K562 (cell line): ENCODE results near the gene GULP1. TPM values are rescaled to one million over a fixed set of nuclear protein-coding genes. Genes with fewer than 3 reads are reported as not detected.

Experiments
- ATAC-seq: fragments of 200-7000 bp; cut with Tn5 transposase; 3 replicates; pipeline ENCODE4 v1.9.1; 2020; ENCODE audit warnings: moderate library complexity
- BruUV-seq: library from RNA; stranded (reverse); fragments of 400-500 nt; replicated peaks from 2 replicates; lab custom pipeline; 2021; lab: Mats Ljungman, UMichigan
- CTCF ChIA-PET: fragments of 300-600 bp; formaldehyde crosslinking; extraction: SDS; loops from one replicate; lab custom pipeline; 2021; ENCODE audit warnings: low intra/inter-chr PET ratio; lab: Yijun Ruan, JAX
- POLR2A ChIA-PET: fragments of 300-600, 350-650 bp; sonication (Branson Sonifier 250); formaldehyde crosslinking; extraction: SDS; loops from one replicate; lab custom pipeline; 2021; ENCODE audit warnings: antibody characterized with exemption, inconsistent platforms; lab: Yijun Ruan, JAX
- DNase-seq, 4 experiments: peaks; one replicate each; pipeline versions ENCODE4 v3.0.0 to v3.0.0-alpha.2; 2011 to 2018; ENCODE audit warnings: low spot score in 3 of 4, mixed read lengths in 3 of 4; ENCODE audit errors: extremely low read depth in 1 of 4
- FAIRE-seq: peaks from 2 replicates; lab custom pipeline; 2011; peaks lifted over from hg19 to GRCh38; lab: Jason Lieb, UNC
- H2AFZ ChIP-seq: 2 replicates; pipeline ENCODE4 v1.6.0; 2011; ENCODE audit warnings: low read depth, low read length, control low read depth, inconsistent platforms
- H3K27ac ChIP-seq: fragments of 200-600 bp; 3 replicates; pipeline ENCODE4 v1.8.0; 2011; ENCODE audit warnings: low read depth, mild to moderate bottlenecking, control low read depth, inconsistent platforms, low read length, moderate library complexity, mixed read lengths; ENCODE audit errors: extremely low read depth
- H3K27me3 ChIP-seq, 2 experiments: fragments of 300-600 bp in 1 of 2; 2 replicates in 1 of 2; 3 replicates in 1 of 2; pipeline versions ENCODE4 v1.6.0 to v1.8.0; 2011; ENCODE audit warnings: inconsistent platforms in 2 of 2, low read length in 2 of 2, mild to moderate bottlenecking in 1 of 2, mixed read lengths in 1 of 2, moderate library complexity in 1 of 2; ENCODE audit not compliant: control insufficient read depth in 2 of 2, insufficient read depth in 2 of 2
- H3K36me3 ChIP-seq: fragments of 300-600 bp; 3 replicates; pipeline ENCODE4 v1.8.0; 2011; ENCODE audit warnings: mild to moderate bottlenecking, low read length, inconsistent platforms; ENCODE audit not compliant: control insufficient read depth, insufficient read depth
- H3K4me1 ChIP-seq, 2 experiments: fragments of 200-600 bp in 1 of 2; replicated peaks in 1 of 2; 2 replicates in 1 of 2; 3 replicates in 1 of 2; pipeline versions ENCODE4 v1.5.1 to v1.8.0; 2011; ENCODE audit warnings: inconsistent platforms in 2 of 2, low read length in 2 of 2, mild to moderate bottlenecking in 1 of 2, mixed read lengths in 1 of 2, moderate library complexity in 1 of 2; ENCODE audit not compliant: control insufficient read depth in 2 of 2, insufficient read depth in 2 of 2
- H3K4me2 ChIP-seq: 2 replicates; pipeline ENCODE4 v1.6.1; 2011; ENCODE audit warnings: low read length, control low read depth, inconsistent platforms, mixed read lengths; ENCODE audit not compliant: insufficient read depth
- H3K4me3 ChIP-seq: fragments of 200-600 bp; sonication (generic), shearing (Covaris generic); 2 replicates; pipeline ENCODE4 v1.5.1; 2016; ENCODE audit warnings: control low read depth, inconsistent platforms
- H3K79me2 ChIP-seq: fragments of 200-600 bp; 3 replicates; pipeline ENCODE4 v1.8.0; 2011; ENCODE audit warnings: low read length, inconsistent platforms; ENCODE audit not compliant: control insufficient read depth, insufficient read depth
- H3K9ac ChIP-seq, 2 experiments: 2 replicates each; pipeline versions ENCODE4 v1.6.0 to v1.6.1; 2011; ENCODE audit warnings: low read depth in 2 of 2, low read length in 2 of 2, control low read depth in 1 of 2, inconsistent platforms in 1 of 2, mild to moderate bottlenecking in 1 of 2, mixed read lengths in 1 of 2; ENCODE audit not compliant: insufficient read depth in 1 of 2
- H3K9me1 ChIP-seq: one replicate; pipeline ENCODE4 v1.6.0; 2011; ENCODE audit warnings: inconsistent platforms, mild to moderate bottlenecking, low read length, moderate library complexity; ENCODE audit not compliant: control insufficient read depth, insufficient read depth
- H3K9me3 ChIP-seq: replicated peaks from 2 replicates; pipeline ENCODE4 v1.5.1; 2011; ENCODE audit warnings: low read depth, low read length, inconsistent platforms; ENCODE audit not compliant: control insufficient read depth, insufficient read depth
- H4K20me1 ChIP-seq: replicated peaks from 2 replicates; pipeline ENCODE4 v1.6.1; 2011; ENCODE audit warnings: low read length, inconsistent platforms, mixed read lengths; ENCODE audit not compliant: control insufficient read depth, insufficient read depth
- ZNF146 ChIP-seq: IDR thresholded peaks from one replicate; pipeline ENCODE4 v1.6.1; 2018; ENCODE audit warnings: missing compliant biosample characterization; ENCODE audit not compliant: unreplicated experiment
- ZNF384 ChIP-seq: IDR thresholded peaks from 2 replicates; pipeline ENCODE4 v1.6.1; 2012; ENCODE audit warnings: low read depth, low read length, improper control_type of control experiment
- ZNF76 ChIP-seq: fragments of 250-450 bp; sonication (Bioruptor Pico); IDR thresholded peaks from 2 replicates; pipeline ENCODE4 v1.4.0; 2020; ENCODE audit warnings: mild to moderate bottlenecking, moderate library complexity, borderline replicate concordance
- WGBS: fragments of 100-300 bp; shearing (Covaris generic); methylation state at CpG from one replicate; pipeline ENCODE4 v1.1.6; 2016; ENCODE audit warnings: low coverage, mixed read lengths; ENCODE audit not compliant: insufficient coverage; ENCODE audit errors: missing lambda C conversion rate; 5-methylcytosine and 5-hydroxymethylcytosine counted together
- in situ Hi-C: fragments of 300-500 bp; cut with MboI; formaldehyde crosslinking; loops from 4 replicates; pipeline ENCODE4 v1.15.0; 2018; ENCODE audit warnings: inconsistent platforms, mixed read lengths
- intact Hi-C: fragments of 100-400 bp; cut with micrococcal nuclease; formaldehyde crosslinking; loops from 2 replicates; pipeline ENCODE4 v1.14.2; 2022
- polyA plus RNA-seq, 8 experiments: library from polyadenylated mRNA; depleted of rRNA in 4 of 8; stranded (reverse) in 5 of 8; unstranded in 3 of 8; fragments of >200 nt; fragmentation: Nextera tagmentation in 2 of 8; fragmentation: Illumina TruSeq in 1 of 8; extraction: Ambion mirVana in 2 of 8; extraction: Trizol in 1 of 8; gene quantifications; 2 replicates each; pipeline versions ENCODE4 v1.2.1 to v1.2.3, GENCODE V29; 2011 to 2014; ENCODE audit warnings: inconsistent platforms in 1 of 8, missing spikeins in 1 of 8
- total RNA-seq, 7 experiments: library from RNA; depleted of rRNA in 6 of 7; stranded (reverse); fragments of >200 nt in 6 of 7; fragmentation: Illumina TruSeq in 2 of 7; extraction: Trizol in 2 of 7; gene quantifications; 2 replicates each; pipeline versions ENCODE4 v1.2.1 to v1.2.3, GENCODE V29; 2011 to 2021; ENCODE audit warnings: low replicate concordance in 1 of 7
- TF ChIP-seq, protein P1 (sequence below), 2 experiments: IDR thresholded peaks in 1 of 2; conservative IDR thresholded peaks in 1 of 2; 2 replicates each; pipeline ENCODE4 v1.6.1; 2016; ENCODE audit warnings: low read depth in 2 of 2, mild to moderate bottlenecking in 1 of 2, missing compliant biosample characterization in 1 of 2, missing genetic modification characterization in 1 of 2, moderate library complexity in 1 of 2
- TF ChIP-seq, protein P2 (sequence below): sonication (generic); IDR thresholded peaks from 2 replicates; pipeline ENCODE4 v1.6.1; 2016
- TF ChIP-seq, protein P3 (sequence below), 2 experiments: fragments of 450-650 bp; formaldehyde crosslinking in 1 of 2; IDR thresholded peaks; 2 replicates each; pipeline versions ENCODE4 v1.4.0 to v1.6.1; 2014 to 2020; ENCODE audit warnings: mild to moderate bottlenecking in 2 of 2, borderline replicate concordance in 1 of 2, low read depth in 1 of 2
- TF ChIP-seq, protein P4 (sequence below): fragments of 450-650 bp; IDR thresholded peaks from 2 replicates; pipeline ENCODE4 v1.6.1; 2016

The GULP1 gene
- total and polyA plus RNA-seq, 9 of the 15 experiments (the other 6 are each of a cell fraction or from before 2014, with no cell fraction given) = 8.5 to 25.3 (median 19.5) TPM

DNA sequence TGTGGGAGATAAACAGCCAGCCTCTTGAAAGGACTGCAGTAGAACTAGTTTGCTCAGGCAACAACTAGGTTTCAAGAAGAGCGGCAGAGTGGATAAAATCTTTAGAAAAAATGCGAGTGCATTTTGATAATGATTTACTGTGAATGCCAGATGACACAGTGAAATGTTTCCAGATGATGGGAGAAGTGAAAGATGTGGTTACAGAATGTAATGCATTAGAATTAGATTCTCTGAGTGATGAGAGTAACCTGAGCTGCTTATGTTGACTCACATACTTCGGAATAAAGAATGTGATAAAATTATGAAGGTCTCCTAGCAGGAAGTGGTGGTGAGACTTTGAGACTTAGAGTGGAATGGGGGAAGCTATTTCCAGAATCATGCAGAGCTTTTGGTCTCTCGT is 184.3 kb downstream of the GULP1 start:
- Histone ChIP-seq H3K4me2 (no peak overlapping the region), H3K9me3 (no peaks in the 10 kb centered on the region)
- FAIRE-seq = no peak
- TF ChIP-seq ZNF76 (no peak), ZNF384 (0 out of 2 replicates have a peak, but pooled peaks have one; percentile 28), ZNF146 (no peak)
- TF ChIP-seq, protein P1, sequence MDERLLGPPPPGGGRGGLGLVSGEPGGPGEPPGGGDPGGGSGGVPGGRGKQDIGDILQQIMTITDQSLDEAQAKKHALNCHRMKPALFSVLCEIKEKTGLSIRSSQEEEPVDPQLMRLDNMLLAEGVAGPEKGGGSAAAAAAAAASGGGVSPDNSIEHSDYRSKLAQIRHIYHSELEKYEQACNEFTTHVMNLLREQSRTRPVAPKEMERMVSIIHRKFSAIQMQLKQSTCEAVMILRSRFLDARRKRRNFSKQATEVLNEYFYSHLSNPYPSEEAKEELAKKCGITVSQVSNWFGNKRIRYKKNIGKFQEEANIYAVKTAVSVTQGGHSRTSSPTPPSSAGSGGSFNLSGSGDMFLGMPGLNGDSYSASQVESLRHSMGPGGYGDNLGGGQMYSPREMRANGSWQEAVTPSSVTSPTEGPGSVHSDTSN (CRISPR knock-in tag; IDR thresholded peaks at IDR 0.05; ENCODE audit: low read depth) = no peak
- TF ChIP-seq, protein P1 (tag; conservative IDR thresholded peaks at IDR 0.05; ENCODE audit: low read depth) = peak; percentile 61
- TF ChIP-seq, protein P2, sequence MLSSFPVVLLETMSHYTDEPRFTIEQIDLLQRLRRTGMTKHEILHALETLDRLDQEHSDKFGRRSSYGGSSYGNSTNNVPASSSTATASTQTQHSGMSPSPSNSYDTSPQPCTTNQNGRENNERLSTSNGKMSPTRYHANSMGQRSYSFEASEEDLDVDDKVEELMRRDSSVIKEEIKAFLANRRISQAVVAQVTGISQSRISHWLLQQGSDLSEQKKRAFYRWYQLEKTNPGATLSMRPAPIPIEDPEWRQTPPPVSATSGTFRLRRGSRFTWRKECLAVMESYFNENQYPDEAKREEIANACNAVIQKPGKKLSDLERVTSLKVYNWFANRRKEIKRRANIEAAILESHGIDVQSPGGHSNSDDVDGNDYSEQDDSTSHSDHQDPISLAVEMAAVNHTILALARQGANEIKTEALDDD = peak; percentile 67
- TF ChIP-seq, protein P3, sequence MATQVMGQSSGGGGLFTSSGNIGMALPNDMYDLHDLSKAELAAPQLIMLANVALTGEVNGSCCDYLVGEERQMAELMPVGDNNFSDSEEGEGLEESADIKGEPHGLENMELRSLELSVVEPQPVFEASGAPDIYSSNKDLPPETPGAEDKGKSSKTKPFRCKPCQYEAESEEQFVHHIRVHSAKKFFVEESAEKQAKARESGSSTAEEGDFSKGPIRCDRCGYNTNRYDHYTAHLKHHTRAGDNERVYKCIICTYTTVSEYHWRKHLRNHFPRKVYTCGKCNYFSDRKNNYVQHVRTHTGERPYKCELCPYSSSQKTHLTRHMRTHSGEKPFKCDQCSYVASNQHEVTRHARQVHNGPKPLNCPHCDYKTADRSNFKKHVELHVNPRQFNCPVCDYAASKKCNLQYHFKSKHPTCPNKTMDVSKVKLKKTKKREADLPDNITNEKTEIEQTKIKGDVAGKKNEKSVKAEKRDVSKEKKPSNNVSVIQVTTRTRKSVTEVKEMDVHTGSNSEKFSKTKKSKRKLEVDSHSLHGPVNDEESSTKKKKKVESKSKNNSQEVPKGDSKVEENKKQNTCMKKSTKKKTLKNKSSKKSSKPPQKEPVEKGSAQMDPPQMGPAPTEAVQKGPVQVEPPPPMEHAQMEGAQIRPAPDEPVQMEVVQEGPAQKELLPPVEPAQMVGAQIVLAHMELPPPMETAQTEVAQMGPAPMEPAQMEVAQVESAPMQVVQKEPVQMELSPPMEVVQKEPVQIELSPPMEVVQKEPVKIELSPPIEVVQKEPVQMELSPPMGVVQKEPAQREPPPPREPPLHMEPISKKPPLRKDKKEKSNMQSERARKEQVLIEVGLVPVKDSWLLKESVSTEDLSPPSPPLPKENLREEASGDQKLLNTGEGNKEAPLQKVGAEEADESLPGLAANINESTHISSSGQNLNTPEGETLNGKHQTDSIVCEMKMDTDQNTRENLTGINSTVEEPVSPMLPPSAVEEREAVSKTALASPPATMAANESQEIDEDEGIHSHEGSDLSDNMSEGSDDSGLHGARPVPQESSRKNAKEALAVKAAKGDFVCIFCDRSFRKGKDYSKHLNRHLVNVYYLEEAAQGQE (IDR thresholded peaks at IDR 0.05; ENCODE audit: borderline replicate concordance) = peak; percentile 42
- TF ChIP-seq, protein P3 (CRISPR knock-in tag; IDR thresholded peaks at IDR 0.05; ENCODE audit: low read depth) = no peak
- TF ChIP-seq, protein P4, sequence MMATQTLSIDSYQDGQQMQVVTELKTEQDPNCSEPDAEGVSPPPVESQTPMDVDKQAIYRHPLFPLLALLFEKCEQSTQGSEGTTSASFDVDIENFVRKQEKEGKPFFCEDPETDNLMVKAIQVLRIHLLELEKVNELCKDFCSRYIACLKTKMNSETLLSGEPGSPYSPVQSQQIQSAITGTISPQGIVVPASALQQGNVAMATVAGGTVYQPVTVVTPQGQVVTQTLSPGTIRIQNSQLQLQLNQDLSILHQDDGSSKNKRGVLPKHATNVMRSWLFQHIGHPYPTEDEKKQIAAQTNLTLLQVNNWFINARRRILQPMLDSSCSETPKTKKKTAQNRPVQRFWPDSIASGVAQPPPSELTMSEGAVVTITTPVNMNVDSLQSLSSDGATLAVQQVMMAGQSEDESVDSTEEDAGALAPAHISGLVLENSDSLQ = peak; percentile 34; the same call in 1 of the 2 replicates

More for the DNA sequence above, 184.3 kb downstream of the GULP1 start:
- H3K36me3 ChIP-seq = no peaks in the 10 kb centered on the region
- 23% methylated on average over 3 of the region's 4 CpGs for WGBS
- no peak overlapping the region for H3K9ac ChIP-seq
- DNase-seq (no peak), ATAC-seq (no peak)
- no peak overlapping the region for H3K27ac ChIP-seq
- no peaks in the 10 kb centered on the region for H4K20me1 ChIP-seq
- H3K4me1 ChIP-seq = 0 out of 5 replicates have a peak, but pooled peaks cover 0 to 4% of the 10 kb centered on the region in 2 experiments
- in situ Hi-C loops (no loop called here), intact Hi-C loops (no loop called here)
- POLR2A ChIA-PET = no interaction called here
- no peak overlapping the region for H2AFZ ChIP-seq
- BruUV-seq = no TSS peak
- no peaks in the 10 kb centered on the region for H3K9me1 ChIP-seq
- CTCF ChIA-PET = no interaction called here
- H3K4me3 ChIP-seq = no peak overlapping the region
- H3K79me2 ChIP-seq = no peaks in the 10 kb centered on the region; the same call in 2 of the 3 replicates
- no peaks in the 10 kb centered on the region for H3K27me3 ChIP-seq
